Measurements from ENCODE around the gene NELFE. TPM values are rescaled to one million over a fixed set of nuclear protein-coding genes. Genes with fewer than 3 reads are reported as not detected.
"Not testable (repeated sequence)": the region's sequence is repeated elsewhere in the genome, so short reads cannot be mapped to it uniquely, and the experiment has no call there.

NELFE gene
- total RNA-seq, 1 experiment from 2014 or later, result 91.4 TPM

DNA sequence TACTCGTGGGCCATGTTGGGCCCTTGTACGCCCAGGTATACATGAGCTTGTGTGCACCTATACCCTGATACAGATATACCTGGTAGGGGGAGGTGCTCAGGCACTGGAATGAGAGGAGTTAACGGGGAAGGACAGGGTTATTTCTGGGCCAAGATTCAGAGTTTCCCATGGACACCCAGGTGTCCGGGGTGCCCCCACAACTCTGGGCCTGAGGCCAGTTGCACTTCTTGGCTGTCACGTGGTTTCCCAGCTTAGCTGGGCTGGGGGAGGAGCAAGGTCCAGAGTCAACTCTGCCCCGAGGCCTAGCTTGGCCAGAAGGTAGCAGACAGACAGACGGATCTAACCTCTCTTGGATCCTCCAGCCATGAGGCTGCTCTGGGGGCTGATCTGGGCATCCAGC lies 23.0 kb upstream of the NELFE start, which contains the start of gene C4A:
Gene C4A, plus strand, starts transcription at position 314 of the 400 bp plus-strand sequence. Its CDS starts 51 bp downstream, at position 365.
- H4K91ac ChIP-seq (ENCODE audit: insufficient read length, low read depth, low read length); H3K18ac ChIP-seq (ENCODE audit: insufficient read length, low read depth, low read length); H3K23ac ChIP-seq (ENCODE audit: insufficient read length, low read depth, low read length); H3K4me1 Mint-ChIP-seq; H3K27me3 ChIP-seq (ENCODE audit: insufficient read depth, low read length); H3K27ac ChIP-seq (ENCODE audit: insufficient read length, low read depth, low read length); H3K4ac ChIP-seq (ENCODE audit: low read depth, low read length); H3K27me3 Mint-ChIP-seq (ENCODE audit: low read depth); H4K5ac ChIP-seq (ENCODE audit: insufficient read length, low read depth, low read length); H2BK12ac ChIP-seq (ENCODE audit: insufficient read length, low read depth, low read length); H2BK15ac ChIP-seq (ENCODE audit: low read depth, low read length); H3T11ph ChIP-seq (ENCODE audit: low read length); H2AFZ ChIP-seq (ENCODE audit: low read length); H3K4me3 Mint-ChIP-seq; H3K4me2 ChIP-seq (ENCODE audit: insufficient read depth, insufficient read length, low read length); H2BK5ac ChIP-seq (ENCODE audit: insufficient read length, low read length); H3K14ac ChIP-seq (ENCODE audit: insufficient read depth, low read length); H4K8ac ChIP-seq (replicated peaks; ENCODE audit: insufficient read length, low read depth, low read length); H3K79me1 ChIP-seq (ENCODE audit: insufficient read depth, low read depth, low read length, poor library complexity, severe bottlenecking); H3K56ac ChIP-seq (ENCODE audit: insufficient read length, low read depth, low read length); H3K9me3 ChIP-seq (ENCODE audit: control insufficient read depth, low read depth, low read length); H2BK120ac ChIP-seq (ENCODE audit: low read depth, low read length, poor library complexity, severe bottlenecking); H2AK5ac ChIP-seq (ENCODE audit: insufficient read length, low read length); H3K4me1 ChIP-seq (ENCODE audit: insufficient read depth, low read length); H3K9ac ChIP-seq (ENCODE audit: extremely low read depth, insufficient read length, low read length); DNase-seq; H3K23me2 ChIP-seq (ENCODE audit: insufficient read length, low read depth, low read length, poor library complexity, severe bottlenecking); H3K27ac Mint-ChIP-seq; H4K20me1 ChIP-seq (ENCODE audit: control insufficient read depth, insufficient read depth, insufficient read length); H2BK20ac ChIP-seq (ENCODE audit: low read depth, low read length, poor library complexity, severe bottlenecking); H3K79me2 ChIP-seq (ENCODE audit: insufficient read depth, low read length); H3K9me3 Mint-ChIP-seq: not testable (repeated sequence)
- WGBS (ENCODE audit: extremely low coverage, insufficient read length, low lambda C conversion rate), result no CpG with 5 or more reads among the region's 7 CpGs
- peaks cover 6 to 12% (median 10%) of the 10 kb centered on the region in 3 experiments for H3K36me3 Mint-ChIP-seq (ENCODE audit: insufficient read depth in 1 of 3, low read depth in 3 of 3)

DNA sequence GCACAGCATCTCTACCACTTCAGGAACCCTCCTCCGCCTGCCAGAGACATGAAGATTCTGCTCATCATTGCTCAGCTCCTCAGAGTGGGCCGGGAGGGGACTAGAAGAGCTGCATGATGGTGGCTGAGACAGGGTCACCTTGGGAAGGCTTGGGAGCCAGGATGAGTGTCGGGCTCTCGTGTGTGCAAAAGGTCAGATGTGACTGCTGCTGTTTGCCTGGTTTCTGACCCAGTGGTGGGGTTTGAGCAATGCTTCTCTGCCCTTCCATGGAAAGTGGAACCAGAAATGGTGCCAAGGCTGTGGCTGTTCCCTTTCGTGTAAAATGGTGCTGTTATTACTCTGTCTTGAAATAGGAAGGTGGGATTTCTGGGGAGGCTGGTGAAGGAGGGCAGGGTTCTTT lies 22.2 kb upstream of the NELFE start:
- H3K4me2 ChIP-seq (ENCODE audit: insufficient read depth, insufficient read length, low read length); H2BK15ac ChIP-seq (ENCODE audit: low read depth, low read length); H3K14ac ChIP-seq (ENCODE audit: insufficient read depth, low read length); H3K23ac ChIP-seq (ENCODE audit: insufficient read length, low read depth, low read length); H3K27me3 ChIP-seq (ENCODE audit: insufficient read depth, low read length); H2BK20ac ChIP-seq (ENCODE audit: low read depth, low read length, poor library complexity, severe bottlenecking); H4K91ac ChIP-seq (ENCODE audit: insufficient read length, low read depth, low read length); H3K9me3 ChIP-seq (ENCODE audit: control insufficient read depth, low read depth, low read length); H3K9ac ChIP-seq (ENCODE audit: extremely low read depth, insufficient read length, low read length); H3K79me2 ChIP-seq (ENCODE audit: insufficient read depth, low read length); H3K9me3 Mint-ChIP-seq; H3K4me1 Mint-ChIP-seq; DNase-seq; H3K4me1 ChIP-seq (ENCODE audit: insufficient read depth, low read length); H3K4ac ChIP-seq (ENCODE audit: low read depth, low read length); H3K23me2 ChIP-seq (ENCODE audit: insufficient read length, low read depth, low read length, poor library complexity, severe bottlenecking); H3K4me3 Mint-ChIP-seq; H3K27me3 Mint-ChIP-seq (ENCODE audit: low read depth); H3T11ph ChIP-seq (ENCODE audit: low read length); H2AK5ac ChIP-seq (ENCODE audit: insufficient read length, low read length); H3K27ac ChIP-seq (ENCODE audit: insufficient read length, low read depth, low read length); H3K79me1 ChIP-seq (ENCODE audit: insufficient read depth, low read depth, low read length, poor library complexity, severe bottlenecking); H4K8ac ChIP-seq (replicated peaks; ENCODE audit: insufficient read length, low read depth, low read length); H2BK120ac ChIP-seq (ENCODE audit: low read depth, low read length, poor library complexity, severe bottlenecking); H3K18ac ChIP-seq (ENCODE audit: insufficient read length, low read depth, low read length); H2AFZ ChIP-seq (ENCODE audit: low read length); H3K56ac ChIP-seq (ENCODE audit: insufficient read length, low read depth, low read length); H4K20me1 ChIP-seq (ENCODE audit: control insufficient read depth, insufficient read depth, insufficient read length); H3K27ac Mint-ChIP-seq; H4K5ac ChIP-seq (ENCODE audit: insufficient read length, low read depth, low read length); H2BK12ac ChIP-seq (ENCODE audit: insufficient read length, low read depth, low read length); H2BK5ac ChIP-seq (ENCODE audit: insufficient read length, low read length): not testable (repeated sequence)
- no CpG with 5 or more reads among the region's 5 CpGs for WGBS (ENCODE audit: extremely low coverage, insufficient read length, low lambda C conversion rate)
- peaks cover 8 to 14% (median 14%) of the 10 kb centered on the region in 3 experiments for H3K36me3 Mint-ChIP-seq (ENCODE audit: insufficient read depth in 1 of 3, low read depth in 3 of 3)

All from H9 (cell line).